GM18508 (cell line): ENCODE results near the gene TEKT2.

Experiments
- ATAC-seq: cut with Tn5 transposase; IDR thresholded peaks from one replicate; pipeline ENCODE4 v1.9.1; 2021; ENCODE audit warnings: moderate number of reproducible peaks; ENCODE audit not compliant: insufficient read depth, unreplicated experiment

Gene TEKT2, protein sequence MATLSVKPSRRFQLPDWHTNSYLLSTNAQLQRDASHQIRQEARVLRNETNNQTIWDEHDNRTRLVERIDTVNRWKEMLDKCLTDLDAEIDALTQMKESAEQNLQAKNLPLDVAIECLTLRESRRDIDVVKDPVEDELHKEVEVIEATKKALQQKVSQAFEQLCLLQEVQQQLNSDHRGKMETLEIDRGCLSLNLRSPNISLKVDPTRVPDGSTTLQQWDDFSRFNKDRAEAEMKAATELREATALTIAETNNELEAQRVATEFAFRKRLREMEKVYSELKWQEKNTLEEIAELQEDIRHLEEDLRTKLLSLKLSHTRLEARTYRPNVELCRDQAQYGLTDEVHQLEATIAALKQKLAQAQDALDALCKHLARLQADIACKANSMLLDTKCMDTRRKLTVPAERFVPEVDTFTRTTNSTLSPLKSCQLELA

DNA sequence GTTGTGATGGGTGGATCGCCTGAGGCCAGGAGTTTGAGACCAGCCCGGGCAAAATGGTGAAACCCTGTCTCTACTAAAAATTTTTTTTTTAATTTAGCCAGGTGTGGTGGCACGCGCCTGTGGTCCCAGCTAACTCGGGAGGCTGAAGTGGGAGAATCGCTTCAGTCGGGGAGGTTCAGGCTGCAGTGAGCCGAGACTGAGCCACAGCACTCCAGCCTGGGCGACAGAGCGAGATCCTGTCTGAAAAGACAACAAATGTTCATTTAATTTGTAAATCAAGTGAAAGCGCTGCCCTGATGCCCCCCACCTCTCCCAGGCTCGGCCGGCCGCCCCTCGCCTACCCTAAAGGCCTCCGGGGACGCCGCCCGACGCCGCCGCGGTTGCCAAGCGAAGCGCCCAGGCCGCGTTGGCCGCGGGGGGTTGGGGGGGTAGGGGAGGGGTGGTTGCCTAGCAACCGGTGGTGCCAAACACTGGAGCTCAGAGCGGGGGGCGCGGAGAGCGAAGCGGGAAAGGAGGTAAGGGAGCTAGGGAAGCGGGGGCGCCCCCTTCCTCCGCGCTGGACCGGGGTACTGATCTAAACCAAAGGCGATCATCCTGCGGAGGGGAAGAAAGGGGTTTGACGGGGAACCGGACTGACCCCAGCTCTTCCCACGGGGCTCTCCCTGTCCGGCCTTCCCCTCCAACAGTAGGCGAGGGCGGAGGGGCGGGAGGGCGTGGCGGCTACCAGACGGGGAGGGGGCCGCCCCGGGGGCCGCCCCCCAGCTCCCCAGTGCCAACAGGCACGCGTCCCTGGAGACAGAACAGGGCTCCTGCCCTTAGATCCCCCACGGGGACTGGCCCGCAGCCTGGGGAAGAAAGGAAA is at the start of gene TEKT2:
TEKT2 (plus strand) TSS at position 460 of the 862 bp plus-strand sequence. CDS start 828 bp downstream, outside the sequence.
- ATAC-seq = no peak

DNA sequence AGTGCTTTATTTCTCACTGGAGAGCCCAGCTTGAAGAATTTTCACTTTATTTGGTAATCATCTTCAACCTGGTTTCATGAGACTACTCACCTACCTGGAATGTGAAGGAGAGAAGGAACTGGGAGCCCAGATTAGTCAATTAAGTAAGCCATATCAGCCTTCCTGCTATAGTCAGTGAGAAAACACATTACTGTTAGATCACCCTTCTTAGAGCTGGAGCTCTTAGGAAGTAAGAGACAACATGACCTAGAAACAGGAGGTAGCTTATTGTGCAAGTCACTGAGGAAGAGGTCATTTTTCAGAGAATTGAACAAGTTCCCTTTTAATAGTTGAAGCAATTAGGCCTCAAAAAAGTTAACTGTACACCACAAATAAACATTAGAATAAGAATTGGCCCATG is 49.2 kb upstream of the TEKT2 start:
- no peak for ATAC-seq

DNA sequence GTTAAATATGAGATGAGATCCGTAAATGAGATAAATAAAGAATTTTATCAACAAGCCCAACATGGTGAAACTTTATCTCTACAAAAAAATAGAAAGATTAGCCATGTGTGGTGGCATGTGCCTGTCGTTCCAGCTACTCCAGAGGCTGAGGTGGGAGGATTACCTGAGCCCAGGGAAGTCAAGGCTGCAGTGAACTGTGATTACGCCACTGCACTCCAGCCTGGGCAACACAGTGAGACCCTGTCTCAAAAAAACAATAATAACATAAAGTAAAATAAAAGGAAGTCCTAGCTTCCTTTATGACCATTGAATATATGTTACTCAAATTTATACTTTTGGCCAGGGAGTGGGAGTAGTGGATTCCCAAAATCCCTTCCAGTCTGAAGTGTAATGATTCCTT is 48.7 kb upstream of the TEKT2 start:
- ATAC-seq = no peak

DNA sequence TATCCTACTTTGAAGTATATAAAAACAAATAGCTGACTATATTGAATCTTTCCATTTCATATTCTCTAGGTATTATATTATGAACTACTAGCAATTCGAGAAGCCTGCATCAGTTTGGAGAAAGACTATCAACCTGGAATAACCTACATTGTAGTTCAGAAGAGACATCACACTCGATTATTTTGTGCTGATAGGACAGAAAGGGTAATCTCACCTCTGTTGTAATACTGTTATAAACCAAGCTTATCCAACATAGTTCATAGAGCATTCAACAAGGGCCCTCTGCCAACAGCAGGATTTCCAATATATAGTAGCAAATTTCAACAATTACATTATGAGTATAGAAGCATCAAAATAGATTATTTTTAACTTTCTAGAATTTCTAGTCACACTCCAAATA is 43.7 kb upstream of the TEKT2 start:
- no peak for ATAC-seq

DNA sequence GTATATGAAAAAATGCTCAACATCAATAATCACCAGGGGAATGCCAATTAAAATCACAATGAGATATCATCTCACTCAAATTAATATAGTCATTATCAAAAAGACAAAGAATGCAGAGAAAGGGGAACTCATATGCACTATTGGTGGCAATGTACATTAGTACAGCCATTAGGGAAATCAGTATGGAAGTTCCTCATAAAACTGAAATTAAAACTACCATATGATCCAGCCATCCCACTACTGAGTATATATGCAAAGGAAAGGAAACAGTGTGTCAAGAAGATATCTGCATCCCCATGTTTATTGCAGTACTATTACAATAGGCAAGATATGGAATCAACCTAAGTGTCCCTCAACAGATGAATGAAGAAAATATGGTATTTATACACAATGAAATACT is 32.1 kb upstream of the TEKT2 start:
- ATAC-seq = no peak

DNA sequence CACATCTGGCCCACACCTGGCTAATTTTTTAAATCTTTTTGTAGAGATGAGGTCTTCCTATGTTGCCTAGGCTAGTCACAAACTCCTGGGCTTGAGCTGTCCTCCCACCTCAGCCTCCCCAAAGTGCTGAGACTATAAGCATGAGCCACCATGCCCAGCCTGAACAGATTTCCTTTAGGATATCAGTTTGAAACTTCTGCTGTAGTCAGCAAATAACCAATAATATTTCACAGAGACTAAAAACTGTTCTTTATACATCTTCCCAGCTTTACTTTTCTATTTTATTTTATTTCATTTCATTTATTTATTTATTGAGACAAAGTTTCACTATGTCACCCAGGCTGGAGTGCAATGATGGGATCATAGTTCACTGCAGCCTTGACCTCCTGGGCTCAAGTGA is 29.9 kb upstream of the TEKT2 start:
- no peak for ATAC-seq

DNA sequence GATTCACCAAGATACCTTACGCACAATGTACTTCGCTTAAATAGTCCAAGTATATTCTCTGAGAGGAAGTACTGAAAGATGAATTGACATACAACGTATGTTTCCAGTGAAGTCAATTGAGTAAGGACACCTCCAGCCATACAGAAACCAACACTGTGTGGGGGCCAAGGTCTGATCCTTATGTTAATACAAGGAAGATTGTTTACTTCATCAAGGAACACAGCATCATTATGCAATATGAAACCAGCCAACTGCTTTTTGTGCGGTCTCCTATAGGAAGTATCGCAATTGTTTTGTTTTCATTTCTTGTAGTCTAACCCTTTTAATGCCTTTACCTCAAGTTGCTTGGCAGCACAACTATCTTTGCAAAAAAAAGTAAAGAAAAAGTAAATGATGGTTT is 28.2 kb upstream of the TEKT2 start:
- ATAC-seq = no peak

DNA sequence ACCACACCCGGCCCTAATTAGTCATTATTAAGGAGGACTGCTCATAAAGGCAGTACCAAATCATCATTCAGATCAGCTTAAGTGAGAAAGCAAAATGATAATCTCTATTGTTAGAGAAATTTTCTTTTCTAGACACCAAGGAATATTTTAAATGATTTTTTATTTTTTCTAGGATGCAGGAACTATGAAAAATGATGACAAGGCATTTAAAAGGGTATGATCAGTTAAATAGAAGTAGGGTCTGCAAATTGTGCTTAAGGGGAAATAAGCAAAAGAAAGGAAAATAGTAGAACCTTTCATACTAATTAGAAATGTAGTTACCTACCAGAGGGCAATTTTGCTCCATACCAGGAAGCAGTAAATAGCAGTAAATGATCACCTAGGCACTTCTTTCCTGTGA is 21.6 kb upstream of the TEKT2 start:
- no peak for ATAC-seq

DNA sequence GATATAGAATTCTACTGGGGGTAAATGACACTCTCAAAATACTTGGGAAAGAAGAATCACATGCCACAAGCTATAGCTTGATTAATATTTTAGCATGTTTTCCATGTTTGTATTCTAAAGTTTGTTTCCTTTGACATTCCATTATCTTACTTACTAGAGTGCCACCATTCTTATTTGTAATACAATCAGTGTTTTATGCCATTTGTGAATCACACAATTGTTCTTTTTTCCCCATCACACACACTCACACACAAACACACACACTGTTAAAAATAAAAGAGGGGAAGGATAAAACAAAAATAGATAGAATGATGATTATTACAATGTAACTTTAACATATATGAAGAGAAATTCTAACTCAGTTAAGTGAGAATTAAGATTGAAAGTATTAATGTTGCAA is 16.0 kb upstream of the TEKT2 start:
- no peak for ATAC-seq

DNA sequence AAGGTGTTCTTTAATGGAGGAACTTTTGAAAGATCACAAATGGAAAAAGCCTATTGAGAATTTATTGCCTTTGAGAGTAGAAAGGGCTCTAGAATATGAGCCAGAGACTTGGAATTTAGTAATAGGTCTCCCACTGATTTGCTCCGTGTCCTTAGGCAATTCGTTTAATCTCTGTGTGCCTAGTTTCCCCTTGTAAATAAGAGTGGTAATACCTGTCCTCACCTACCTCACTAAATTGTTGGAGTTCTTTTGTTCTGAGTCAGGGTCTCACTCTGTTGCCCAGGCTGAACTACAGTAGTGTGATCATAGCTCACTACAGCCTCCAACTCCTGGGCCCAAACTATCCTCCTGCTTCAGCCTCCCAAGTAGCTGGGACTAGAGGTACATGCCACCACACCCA is 15.0 kb upstream of the TEKT2 start:
- no peak for ATAC-seq

DNA sequence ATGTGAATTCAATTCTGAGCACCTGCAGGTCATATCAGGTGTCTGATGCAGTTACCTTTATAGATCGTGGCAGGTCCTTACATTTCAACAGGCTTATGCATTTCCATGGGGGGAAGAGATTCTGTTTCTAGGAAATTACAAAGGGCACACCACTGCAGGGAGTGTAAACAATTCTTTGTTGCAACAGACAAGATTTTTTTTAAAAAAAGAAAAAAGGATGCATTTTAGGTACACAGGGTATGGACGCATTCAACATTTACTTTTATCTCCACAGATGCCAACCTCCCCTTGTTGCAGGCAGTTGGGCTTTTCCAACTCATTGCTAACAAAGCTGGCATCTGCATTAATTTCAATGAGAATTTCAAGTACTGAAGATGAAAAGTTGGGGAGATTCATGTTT is 13.5 kb upstream of the TEKT2 start:
- ATAC-seq = no peak

DNA sequence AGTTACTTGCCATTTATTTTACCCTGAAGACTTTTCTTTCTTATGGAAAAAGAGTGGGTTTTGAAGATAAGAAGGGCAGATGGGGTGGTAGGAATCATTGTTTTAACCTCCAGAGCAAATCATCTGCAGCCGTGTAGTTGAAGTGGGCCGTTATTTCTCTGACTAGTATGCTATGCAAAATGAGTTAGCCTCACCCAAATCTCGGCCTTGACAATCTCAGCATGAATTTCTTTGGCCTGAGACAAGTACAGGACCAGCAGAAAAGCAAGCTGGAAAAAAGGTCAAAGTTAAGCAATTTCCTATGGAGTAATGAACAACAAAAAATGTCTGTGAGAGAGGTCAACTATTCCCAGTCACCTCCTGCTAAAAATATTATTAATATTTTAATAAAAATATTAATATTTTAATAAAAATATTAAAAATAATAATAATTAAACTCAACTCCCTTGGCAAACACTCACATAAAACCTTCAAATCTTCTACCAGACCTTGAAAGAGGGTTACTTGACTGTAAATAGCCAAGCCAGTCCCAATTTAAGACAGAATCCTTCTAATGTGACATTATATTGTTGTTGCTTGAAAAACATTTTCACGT is 6.8 kb upstream of the TEKT2 start:
- no peak for ATAC-seq

DNA sequence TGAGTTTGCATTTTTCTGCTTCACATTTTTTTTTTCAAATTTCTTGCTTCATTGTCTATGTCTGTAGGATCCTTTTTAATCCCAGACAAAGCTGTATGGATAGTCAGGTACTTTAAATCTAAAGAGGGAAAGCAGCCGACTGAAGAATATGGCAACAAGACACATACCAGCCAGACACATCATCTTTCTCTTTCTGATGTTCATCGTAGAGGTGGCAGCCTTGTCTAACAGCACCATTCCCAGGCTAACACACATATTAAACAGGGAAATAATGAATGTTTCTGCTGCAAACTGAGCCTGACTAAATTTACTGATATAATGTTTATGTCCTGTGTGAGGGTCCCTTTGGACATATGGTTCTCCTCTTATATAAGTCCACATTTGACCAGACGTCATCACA is 3.7 kb upstream of the TEKT2 start:
- ATAC-seq = no peak

DNA sequence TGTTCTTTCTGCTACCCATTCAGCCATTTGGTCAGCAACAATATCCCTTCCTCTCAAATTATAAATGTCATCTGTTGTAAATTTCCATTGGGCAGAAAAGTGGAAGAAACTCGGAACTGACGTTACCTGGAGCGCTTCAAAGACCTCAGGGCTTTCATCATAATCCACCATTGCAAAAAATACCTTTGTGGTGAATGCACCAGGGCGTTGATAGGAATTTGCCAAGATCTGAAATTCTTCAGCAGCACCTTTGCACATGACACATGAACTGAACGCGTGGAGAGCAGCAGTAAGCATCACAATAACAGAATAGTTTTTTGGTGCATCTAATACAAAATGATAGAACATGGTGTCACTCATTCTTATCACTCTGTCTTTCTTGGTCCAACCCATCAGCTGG is 3.1 kb upstream of the TEKT2 start:
- ATAC-seq = no peak

DNA sequence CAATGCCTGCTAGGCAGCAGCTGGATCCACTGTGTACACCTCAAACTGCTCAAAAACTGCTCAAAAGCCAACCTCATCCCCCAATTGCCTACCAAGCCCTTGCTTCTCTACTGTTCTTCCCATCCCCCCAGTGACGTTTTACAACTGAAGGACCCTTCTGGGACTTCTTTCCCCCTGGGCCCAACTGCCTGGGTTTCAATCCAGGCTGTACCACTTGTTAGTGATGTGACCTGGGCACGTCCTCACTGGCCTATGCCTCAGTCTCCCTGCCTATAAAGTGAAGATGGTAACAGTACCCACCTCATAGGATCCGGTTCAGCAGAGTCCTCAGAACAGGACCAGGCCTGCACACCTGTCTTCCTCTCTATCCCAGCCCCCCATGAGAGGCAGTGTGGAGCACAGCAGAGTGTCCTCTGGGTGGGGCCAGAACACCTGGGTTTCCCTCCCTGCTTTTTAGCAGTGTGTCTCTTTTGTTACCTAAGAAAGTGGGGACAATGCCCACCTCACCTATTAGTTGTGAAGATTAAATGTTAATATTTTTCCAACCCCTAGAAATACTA is 1.9 kb upstream of the TEKT2 start:
- no peak for ATAC-seq

DNA sequence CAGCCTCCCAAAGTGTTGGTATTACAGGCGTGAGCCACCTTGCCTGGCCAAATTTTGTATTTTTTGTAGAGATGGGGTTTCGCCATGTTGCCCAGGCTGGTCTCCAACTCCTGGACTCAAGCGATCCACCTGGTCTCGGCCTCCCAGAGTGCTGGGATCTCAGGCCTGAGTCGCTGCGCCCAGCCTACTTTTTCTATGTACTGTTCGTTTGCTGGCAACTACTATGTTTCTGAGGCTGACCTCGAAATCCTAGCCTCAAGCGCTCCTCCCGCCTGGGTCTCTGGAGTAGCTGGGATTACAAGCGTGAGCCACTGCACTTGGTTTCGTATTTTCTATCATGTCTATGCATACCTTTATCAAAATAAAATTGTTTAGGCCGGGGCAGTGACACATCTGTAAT is 675 bp upstream of the TEKT2 start:
- ATAC-seq = no peak

DNA sequence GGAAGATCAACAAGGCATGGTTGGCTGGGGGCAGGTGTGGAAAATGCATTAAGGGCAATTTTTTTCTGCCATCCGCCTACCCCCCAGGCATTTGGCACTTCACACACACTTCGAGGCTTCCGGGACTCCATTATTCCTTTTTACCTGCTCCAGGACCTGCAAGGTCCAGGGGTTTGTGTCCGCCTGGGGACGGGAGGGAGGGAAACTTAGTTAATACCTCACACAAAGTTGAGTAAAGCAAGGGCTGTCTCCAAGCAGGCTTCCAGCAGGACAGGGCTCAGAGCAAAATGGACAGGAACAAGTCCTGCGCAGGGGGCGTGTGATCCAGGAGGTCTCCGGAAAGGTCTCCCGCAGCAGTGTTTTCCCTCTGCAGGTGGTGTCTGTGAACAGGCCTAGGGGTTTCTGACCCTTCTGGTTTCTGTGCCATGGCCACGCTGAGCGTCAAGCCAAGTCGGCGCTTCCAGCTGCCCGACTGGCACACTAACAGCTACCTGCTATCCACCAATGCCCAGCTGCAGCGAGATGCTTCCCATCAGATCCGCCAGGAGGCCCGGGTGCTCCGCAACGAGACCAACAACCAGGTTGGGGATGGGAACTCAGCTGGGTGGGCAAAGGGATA is 712 bp downstream of the TEKT2 start:
- no peak for ATAC-seq

DNA sequence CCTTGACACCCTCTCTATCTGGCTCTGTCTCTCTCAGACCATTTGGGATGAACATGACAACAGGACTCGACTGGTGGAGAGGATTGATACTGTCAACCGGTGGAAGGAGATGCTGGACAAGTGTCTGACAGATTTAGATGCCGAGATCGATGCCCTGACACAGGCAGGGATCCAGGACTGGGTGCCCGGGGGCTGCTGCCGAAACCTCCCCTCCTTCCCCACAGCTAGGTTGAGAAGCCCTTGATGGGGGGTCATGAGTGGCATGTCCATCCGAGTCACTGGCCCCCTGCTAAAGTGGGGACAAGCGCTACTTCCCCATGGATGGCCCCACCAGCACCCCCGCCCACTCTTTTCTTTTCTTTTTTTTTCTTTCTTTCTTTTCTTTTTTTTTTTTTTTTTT is 1.2 kb downstream of the TEKT2 start:
- no peak for ATAC-seq

DNA sequence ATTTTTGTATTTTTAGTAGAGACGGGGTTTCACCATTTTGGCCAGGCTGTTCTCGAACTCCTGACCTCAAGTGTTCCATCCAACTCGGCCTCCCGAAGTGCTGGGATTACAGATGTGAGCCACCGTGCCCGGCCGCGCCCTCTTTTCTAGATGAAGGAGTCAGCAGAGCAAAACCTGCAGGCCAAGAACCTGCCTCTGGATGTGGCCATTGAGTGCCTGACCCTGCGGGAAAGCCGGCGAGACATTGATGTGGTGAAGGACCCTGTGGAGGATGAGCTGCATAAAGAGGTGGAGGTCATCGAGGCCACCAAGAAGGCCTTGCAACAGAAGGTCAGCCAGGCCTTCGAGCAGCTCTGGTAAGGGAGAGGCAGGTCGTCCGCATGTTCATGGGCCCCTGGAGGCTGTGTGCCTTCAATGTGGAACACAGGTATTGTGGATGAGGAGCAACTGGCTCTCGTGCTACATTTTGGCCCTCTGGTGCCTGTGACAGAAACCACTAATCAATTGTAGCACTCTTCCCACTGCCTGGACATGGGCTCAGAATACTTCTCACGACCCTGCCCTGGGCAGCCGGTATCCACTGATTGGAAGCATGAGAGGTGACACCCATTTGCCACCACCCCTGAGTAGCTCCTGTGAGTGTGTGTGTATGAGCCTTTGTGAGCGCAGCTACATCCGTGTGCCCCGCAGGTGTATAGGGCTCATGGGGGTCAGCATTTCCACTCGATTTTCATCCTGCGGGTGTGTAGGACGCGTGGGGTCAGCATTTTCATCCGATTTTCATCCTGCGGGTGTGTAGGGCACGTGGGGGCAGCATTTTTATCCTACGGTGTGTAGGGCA is 2.0 kb downstream of the TEKT2 start:
- no peak for ATAC-seq
